Measurements from ENCODE around the gene KCNC3. TPM values are rescaled to one million over a fixed set of nuclear protein-coding genes. Genes with fewer than 3 reads are reported as not detected.

KCNC3 gene
- total RNA-seq, 1 experiment from 2014 or later = 17.3 TPM

DNA sequence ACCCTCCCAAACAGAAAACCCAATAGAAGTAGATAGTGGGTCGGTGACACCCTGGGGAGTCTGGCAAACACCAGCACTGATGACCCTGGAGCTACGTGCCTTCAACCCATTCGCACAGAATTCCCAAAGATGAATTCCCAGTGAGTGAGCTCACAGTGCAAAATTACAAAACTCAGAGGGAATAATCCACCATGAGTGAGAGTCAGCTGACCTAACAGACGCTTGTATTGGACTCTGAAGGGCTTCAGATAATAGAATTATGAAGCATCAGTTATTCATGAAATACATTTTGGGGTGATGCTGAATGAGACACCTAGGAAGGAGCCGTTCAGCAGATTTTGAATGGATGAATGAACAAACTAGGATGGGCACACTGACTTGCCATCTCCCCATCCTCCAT, 40.2 kb downstream of the KCNC3 start:
- H3K4me3 Mint-ChIP-seq = no peak overlapping the region
- TF ChIP-seq, protein P1, sequence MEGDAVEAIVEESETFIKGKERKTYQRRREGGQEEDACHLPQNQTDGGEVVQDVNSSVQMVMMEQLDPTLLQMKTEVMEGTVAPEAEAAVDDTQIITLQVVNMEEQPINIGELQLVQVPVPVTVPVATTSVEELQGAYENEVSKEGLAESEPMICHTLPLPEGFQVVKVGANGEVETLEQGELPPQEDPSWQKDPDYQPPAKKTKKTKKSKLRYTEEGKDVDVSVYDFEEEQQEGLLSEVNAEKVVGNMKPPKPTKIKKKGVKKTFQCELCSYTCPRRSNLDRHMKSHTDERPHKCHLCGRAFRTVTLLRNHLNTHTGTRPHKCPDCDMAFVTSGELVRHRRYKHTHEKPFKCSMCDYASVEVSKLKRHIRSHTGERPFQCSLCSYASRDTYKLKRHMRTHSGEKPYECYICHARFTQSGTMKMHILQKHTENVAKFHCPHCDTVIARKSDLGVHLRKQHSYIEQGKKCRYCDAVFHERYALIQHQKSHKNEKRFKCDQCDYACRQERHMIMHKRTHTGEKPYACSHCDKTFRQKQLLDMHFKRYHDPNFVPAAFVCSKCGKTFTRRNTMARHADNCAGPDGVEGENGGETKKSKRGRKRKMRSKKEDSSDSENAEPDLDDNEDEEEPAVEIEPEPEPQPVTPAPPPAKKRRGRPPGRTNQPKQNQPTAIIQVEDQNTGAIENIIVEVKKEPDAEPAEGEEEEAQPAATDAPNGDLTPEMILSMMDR (conservative IDR thresholded peaks at IDR 0.05) = no peak
- WGBS (ENCODE audit: extremely low coverage, insufficient read length, low lambda C conversion rate) = no CpG with 5 or more reads among the region's 5 CpGs

More for the DNA sequence above, 40.2 kb downstream of the KCNC3 start:
- no peak overlapping the region for H3K23ac ChIP-seq (ENCODE audit: insufficient read length, low read depth, low read length)
- H3K9me3 Mint-ChIP-seq = peaks cover 12 to 22% of the 10 kb centered on the region in 2 experiments
- H3K27me3 ChIP-seq (ENCODE audit: insufficient read depth, low read length) = no peaks in the 10 kb centered on the region
- no peak overlapping the region for H2AFZ ChIP-seq (ENCODE audit: low read length)
- H2BK15ac ChIP-seq (ENCODE audit: low read depth, low read length) = no peak overlapping the region
- H2BK20ac ChIP-seq (ENCODE audit: low read depth, low read length, poor library complexity, severe bottlenecking) = no peak overlapping the region
- H3K14ac ChIP-seq (ENCODE audit: insufficient read depth, low read length) = no peak overlapping the region
- peaks cover 40 to 58% (median 55%) of the 10 kb centered on the region in 3 experiments for H3K36me3 Mint-ChIP-seq (ENCODE audit: insufficient read depth in 1 of 3, low read depth in 3 of 3)
- no peak overlapping the region for H2BK12ac ChIP-seq (ENCODE audit: insufficient read length, low read depth, low read length)
- no peak overlapping the region for H3K9ac ChIP-seq (ENCODE audit: extremely low read depth, insufficient read length, low read length)
- no peaks in the 10 kb centered on the region for H4K20me1 ChIP-seq (ENCODE audit: control insufficient read depth, insufficient read depth, insufficient read length)
- H2BK5ac ChIP-seq (ENCODE audit: insufficient read length, low read length) = no peak overlapping the region
- H3K27ac Mint-ChIP-seq = no peak overlapping the region
- no peaks in the 10 kb centered on the region for H3K4me1 ChIP-seq (ENCODE audit: insufficient read depth, low read length)
- H3K9me3 ChIP-seq (ENCODE audit: control insufficient read depth, low read depth, low read length) = peaks cover 5% of the 10 kb centered on the region
- no peak overlapping the region for H4K91ac ChIP-seq (ENCODE audit: insufficient read length, low read depth, low read length)
- H3K27ac ChIP-seq (ENCODE audit: insufficient read length, low read depth, low read length) = no peak overlapping the region
- no peaks in the 10 kb centered on the region for H3K79me1 ChIP-seq (ENCODE audit: insufficient read depth, low read depth, low read length, poor library complexity, severe bottlenecking)
- no peak overlapping the region for H2BK120ac ChIP-seq (ENCODE audit: low read depth, low read length, poor library complexity, severe bottlenecking)
- H3K18ac ChIP-seq (ENCODE audit: insufficient read length, low read depth, low read length) = no peak overlapping the region
- H3T11ph ChIP-seq (ENCODE audit: low read length) = no peak overlapping the region
- no peak overlapping the region for H4K8ac ChIP-seq (replicated peaks; ENCODE audit: insufficient read length, low read depth, low read length)
- no peak for DNase-seq
- H3K4ac ChIP-seq (ENCODE audit: low read depth, low read length) = no peak overlapping the region
- H3K56ac ChIP-seq (ENCODE audit: insufficient read length, low read depth, low read length) = no peak overlapping the region
- H4K5ac ChIP-seq (ENCODE audit: insufficient read length, low read depth, low read length) = no peak overlapping the region
- no peak overlapping the region for H3K4me2 ChIP-seq (ENCODE audit: insufficient read depth, insufficient read length, low read length)
- no peaks in the 10 kb centered on the region; the same call in 1 of the 2 replicates for H3K27me3 Mint-ChIP-seq (ENCODE audit: low read depth)
- no peaks in the 10 kb centered on the region for H3K79me2 ChIP-seq (ENCODE audit: insufficient read depth, low read length)
- no peak overlapping the region for H2AK5ac ChIP-seq (ENCODE audit: insufficient read length, low read length)
- peaks cover 22 to 28% of the 10 kb centered on the region in 2 experiments for H3K4me1 Mint-ChIP-seq
- no peaks in the 10 kb centered on the region for H3K23me2 ChIP-seq (ENCODE audit: insufficient read length, low read depth, low read length, poor library complexity, severe bottlenecking)
